COLO668 (cell line): ENCODE measurements around the gene MMAB.

ENCODE experiments used
- DNase-seq: peaks from one replicate; lab custom pipeline; 2025; ENCODE audit not compliant: unreplicated experiment; lab: John Stamatoyannopoulos, UW

Gene MMAB

GRCh38 chr12:109518820-109519665 lies 54.3 kb downstream of the MMAB start:
- peak; percentile 75 for DNase-seq

GRCh38 chr12:109517619-109518018 lies 55.7 kb downstream of the MMAB start:
- DNase-seq = peak; percentile 87

- peak; percentile 52 for DNase-seq
Measured at GRCh38 chr12:109513977-109514376, 59.3 kb downstream of the MMAB start.

GRCh38 chr12:109513051-109513450 lies 60.3 kb downstream of the MMAB start:
- no peak for DNase-seq

GRCh38 chr12:109512608-109513007 lies 60.7 kb downstream of the MMAB start:
- DNase-seq = no peak

- DNase-seq = no peak
Measured at GRCh38 chr12:109510196-109510595, 63.1 kb downstream of the MMAB start.

GRCh38 chr12:109504068-109504467 lies 69.2 kb downstream of the MMAB start:
- peak; percentile 9 for DNase-seq
